ENCODE results near the gene SEPTIN12.

SEPTIN12 gene

DNA sequence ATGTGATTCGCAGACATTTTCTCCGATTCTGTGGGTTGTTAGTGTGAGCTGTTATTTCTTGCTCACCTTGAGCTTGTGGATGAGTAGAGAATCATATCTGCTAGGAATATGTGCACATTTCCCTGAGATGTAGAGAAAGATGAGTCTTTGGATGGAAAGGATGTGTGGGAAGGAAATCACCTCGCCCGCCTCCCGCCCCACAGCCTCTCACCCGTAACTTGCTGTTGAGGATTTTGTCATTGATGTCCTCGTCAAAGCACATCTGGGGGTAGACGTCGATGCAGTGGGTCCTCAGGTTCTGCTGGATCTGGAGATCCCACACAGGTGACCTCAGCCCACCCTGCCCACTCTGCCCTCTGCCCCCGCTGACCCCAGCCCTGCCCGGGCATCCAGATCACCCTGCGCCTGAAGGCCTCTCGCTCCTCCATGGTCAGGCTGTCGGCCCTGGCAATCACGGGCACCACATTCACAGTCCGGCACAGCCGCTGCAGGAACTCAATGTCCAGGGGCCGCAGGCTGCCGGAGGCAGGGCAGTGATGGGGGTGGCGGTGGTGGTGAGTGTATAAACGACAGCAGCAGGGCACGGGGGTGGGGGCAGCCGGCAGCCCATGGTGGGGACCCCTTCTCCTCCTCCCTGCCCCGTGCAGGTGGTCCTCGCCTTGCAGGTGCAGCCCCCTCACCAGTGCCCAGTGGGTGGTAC is 4.7 kb downstream of the SEPTIN12 start:
- no peak overlapping the region for H3K27ac Mint-ChIP-seq
- no peaks in the 10 kb centered on the region for H3K27me3 Mint-ChIP-seq
- no peaks in the 10 kb centered on the region for H3K4me1 Mint-ChIP-seq (ENCODE audit: low read depth)
- H3K9me3 Mint-ChIP-seq: no peaks in the 10 kb centered on the region
- no peak overlapping the region for H3K4me3 Mint-ChIP-seq
- no peaks in the 10 kb centered on the region for H3K36me3 Mint-ChIP-seq (ENCODE audit: low read depth)
- DNase-seq: no peak

DNA sequence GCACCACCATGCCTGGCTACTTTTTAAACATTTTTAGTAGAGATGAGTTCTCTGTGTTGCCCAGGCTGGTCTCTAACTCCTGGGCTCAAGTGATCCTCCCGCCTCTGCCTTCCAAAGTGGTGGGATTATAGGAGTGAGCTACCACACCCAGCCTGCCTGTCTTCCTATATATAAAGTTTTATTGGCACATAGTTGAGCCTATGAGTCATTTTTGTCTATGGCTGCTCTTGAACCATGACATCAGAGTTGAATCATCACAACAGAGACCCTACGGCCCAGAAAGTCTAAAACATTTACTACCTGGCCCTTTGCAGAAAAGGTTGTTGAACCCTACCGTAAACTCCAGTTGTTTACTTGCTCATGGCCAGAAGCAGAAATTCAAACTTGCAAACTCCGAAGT is 7.9 kb downstream of the SEPTIN12 start:
- DNase-seq: no peak
- Mint-ChIP-seq H3K4me1 (ENCODE audit: low read depth) (no peaks in the 10 kb centered on the region), H3K9me3 (no peaks in the 10 kb centered on the region), H3K4me3 (no peak overlapping the region), H3K27me3 (no peaks in the 10 kb centered on the region), H3K27ac (no peak overlapping the region), H3K36me3 (ENCODE audit: low read depth) (no peaks in the 10 kb centered on the region)

DNA sequence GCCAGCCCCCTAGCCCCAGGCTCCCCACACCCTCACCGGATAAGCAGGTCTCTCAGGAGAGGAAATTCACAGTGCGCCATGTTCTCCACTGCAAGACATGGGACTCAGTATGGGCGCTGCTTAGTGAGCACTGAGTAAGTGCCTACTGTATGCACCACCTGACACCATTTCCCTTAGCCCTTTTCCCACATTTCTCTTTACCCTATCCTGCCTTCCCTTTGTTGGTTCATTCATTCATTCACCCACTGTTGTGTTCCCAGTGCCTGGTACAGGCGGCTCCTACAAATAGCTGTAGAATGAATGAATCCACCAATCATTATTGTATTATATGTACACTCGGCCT is 10.1 kb downstream of the SEPTIN12 start:
- Mint-ChIP-seq H3K9me3 (no peaks in the 10 kb centered on the region), H3K36me3 (ENCODE audit: low read depth) (no peaks in the 10 kb centered on the region), H3K27ac (no peak overlapping the region), H3K27me3 (no peaks in the 10 kb centered on the region), H3K4me1 (ENCODE audit: low read depth) (no peaks in the 10 kb centered on the region), H3K4me3 (no peak overlapping the region)
- no peak for DNase-seq

DNA sequence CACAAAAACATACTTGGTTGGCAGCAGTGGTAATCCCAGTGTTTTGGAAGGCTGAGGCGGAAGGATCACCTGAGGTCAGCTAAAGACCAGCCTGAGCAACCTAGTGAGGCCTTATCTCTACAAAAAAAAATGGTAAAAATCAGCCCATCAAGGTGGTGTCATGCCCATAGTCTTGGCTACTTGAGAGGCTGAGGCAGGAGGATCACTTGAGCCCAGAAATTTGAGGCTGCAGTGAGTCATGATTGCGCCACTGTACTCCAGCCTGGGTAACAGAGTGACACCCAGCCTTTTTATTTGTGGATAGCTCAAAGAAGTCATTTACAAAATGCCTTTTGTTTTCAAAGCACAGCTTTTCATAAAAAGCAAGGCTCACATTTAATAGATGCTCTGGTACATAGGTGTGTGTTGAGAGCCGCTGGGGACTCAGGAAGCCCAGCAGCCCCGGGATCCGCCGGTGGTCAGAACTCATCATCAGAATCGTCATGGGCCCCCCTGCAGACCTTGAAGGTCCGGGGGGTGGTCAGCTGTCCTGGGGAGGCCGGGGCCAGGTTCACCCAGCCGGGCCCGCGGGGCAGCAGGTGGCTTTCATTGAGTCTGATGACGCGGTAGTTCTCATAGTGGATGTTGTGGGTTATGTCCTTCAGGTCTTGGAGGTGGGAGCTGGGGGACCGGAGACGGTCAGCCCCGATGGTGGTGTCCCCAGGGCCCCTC is 10.7 kb downstream of the SEPTIN12 start:
- Mint-ChIP-seq H3K9me3 (no peaks in the 10 kb centered on the region), H3K4me3 (no peak overlapping the region), H3K36me3 (ENCODE audit: low read depth) (no peaks in the 10 kb centered on the region)

DNA sequence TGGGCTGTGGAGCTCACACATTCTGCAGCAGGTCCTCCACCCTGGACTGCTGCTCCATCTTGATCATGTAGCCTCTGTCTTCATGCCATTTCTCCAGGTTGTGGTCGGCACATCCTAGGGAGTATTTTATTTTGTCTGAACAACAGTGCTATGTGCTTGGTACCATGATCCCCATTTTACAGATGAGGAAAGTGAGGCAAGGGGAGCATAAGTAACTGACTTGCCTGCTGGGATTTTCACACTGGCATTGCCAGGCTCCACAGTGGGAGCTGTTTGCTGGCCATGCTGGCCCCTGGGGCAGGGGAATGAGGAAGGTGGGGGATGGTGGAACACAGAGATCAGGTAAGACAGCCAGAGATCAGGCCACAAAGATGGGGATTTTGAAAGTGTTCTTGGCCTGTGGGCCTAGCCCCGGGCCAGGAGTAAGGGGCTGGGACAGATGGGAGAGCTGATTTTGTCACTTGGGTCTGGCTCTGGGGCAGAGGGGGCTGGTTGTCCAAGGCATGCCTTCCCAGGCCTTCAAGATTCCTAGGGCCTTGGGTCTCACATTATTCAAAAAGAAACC is 11.9 kb downstream of the SEPTIN12 start:
- H3K4me1 Mint-ChIP-seq (ENCODE audit: low read depth): no peaks in the 10 kb centered on the region
- no peak overlapping the region for H3K27ac Mint-ChIP-seq
- no peak for DNase-seq
- H3K36me3 Mint-ChIP-seq (ENCODE audit: low read depth): no peaks in the 10 kb centered on the region
- H3K9me3 Mint-ChIP-seq: no peaks in the 10 kb centered on the region
- H3K27me3 Mint-ChIP-seq: no peaks in the 10 kb centered on the region
- H3K4me3 Mint-ChIP-seq: no peak overlapping the region

More for the DNA sequence above, 10.7 kb downstream of the SEPTIN12 start:
- no peaks in the 10 kb centered on the region for H3K4me1 Mint-ChIP-seq (ENCODE audit: low read depth)
- DNase-seq: no peak
- no peaks in the 10 kb centered on the region for H3K27me3 Mint-ChIP-seq
- H3K27ac Mint-ChIP-seq: no peak overlapping the region

DNA sequence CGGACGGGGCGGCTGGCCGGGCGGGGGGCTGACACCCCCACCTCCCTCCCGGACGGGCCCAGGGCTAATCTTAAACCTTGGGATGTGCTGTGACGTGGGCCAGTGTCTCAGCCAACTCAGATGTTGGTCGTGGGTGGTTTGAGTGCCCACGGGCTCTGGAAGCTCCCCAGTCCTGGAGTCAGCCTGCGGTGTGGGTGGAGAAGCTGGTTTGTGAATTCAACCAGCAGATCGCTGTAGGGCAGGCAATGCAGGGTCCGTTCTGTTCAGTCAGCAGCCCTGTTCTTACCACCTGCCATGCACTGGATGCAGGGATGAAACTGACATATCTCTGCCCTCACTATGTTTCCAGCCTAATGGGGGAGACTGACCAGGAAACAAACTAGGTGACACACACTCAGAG is 13.1 kb downstream of the SEPTIN12 start:
- no peaks in the 10 kb centered on the region for H3K27me3 Mint-ChIP-seq
- no peaks in the 10 kb centered on the region for H3K36me3 Mint-ChIP-seq (ENCODE audit: low read depth)
- no peak overlapping the region for H3K27ac Mint-ChIP-seq
- no peaks in the 10 kb centered on the region for H3K9me3 Mint-ChIP-seq
- H3K4me1 Mint-ChIP-seq (ENCODE audit: low read depth): no peaks in the 10 kb centered on the region
- no peak overlapping the region for H3K4me3 Mint-ChIP-seq
- DNase-seq: no peak

DNA sequence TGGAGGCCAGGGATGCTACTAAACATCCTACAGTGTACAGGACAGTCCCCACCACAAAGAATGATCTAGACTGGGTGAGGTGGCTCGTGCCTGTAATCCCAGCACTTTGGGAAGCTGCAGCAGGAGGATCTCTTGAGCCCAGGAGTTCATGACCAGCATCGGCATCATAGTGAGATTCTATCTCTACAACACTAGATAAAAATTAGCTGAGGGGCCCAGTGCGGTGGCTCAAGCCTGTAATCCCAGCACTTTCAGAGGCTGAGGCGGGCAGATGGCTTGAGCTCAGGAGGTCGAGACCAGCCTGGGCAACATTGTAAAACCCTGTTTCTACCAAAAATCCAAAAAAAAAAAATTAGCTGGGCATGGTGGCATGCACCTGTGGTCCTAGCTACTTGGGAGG is 15.8 kb downstream of the SEPTIN12 start:
- H3K4me3 Mint-ChIP-seq: no peak overlapping the region
- H3K36me3 Mint-ChIP-seq (ENCODE audit: low read depth): no peaks in the 10 kb centered on the region
- H3K27ac Mint-ChIP-seq: no peak overlapping the region
- H3K27me3 Mint-ChIP-seq: no peaks in the 10 kb centered on the region
- peaks cover 11% of the 10 kb centered on the region for H3K4me1 Mint-ChIP-seq (ENCODE audit: low read depth)
- no peak for DNase-seq
- no peaks in the 10 kb centered on the region for H3K9me3 Mint-ChIP-seq

DNA sequence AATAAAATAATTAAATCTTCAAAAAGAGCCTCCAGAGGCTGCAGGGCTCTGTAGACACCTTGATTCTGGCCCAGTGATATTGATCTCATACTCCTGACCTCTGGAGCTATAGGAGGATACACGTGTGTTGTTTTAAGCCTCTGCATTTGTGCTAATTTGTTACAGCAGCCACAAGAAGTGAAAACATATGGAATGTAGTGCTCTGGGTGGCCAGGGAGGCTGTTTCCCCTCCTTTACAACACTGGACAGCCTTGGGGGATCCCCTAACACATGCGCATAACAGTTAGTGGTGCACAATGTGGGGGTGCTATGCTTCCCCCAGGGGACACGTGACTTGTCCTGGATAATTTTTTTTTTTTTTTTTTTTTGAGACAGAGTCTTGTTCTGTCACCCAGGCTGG is 16.5 kb downstream of the SEPTIN12 start:
- no peaks in the 10 kb centered on the region for H3K27me3 Mint-ChIP-seq
- no peak overlapping the region for H3K4me3 Mint-ChIP-seq
- DNase-seq: no peak
- no peaks in the 10 kb centered on the region for H3K36me3 Mint-ChIP-seq (ENCODE audit: low read depth)
- peaks cover 14% of the 10 kb centered on the region for H3K4me1 Mint-ChIP-seq (ENCODE audit: low read depth)
- no peak overlapping the region for H3K27ac Mint-ChIP-seq
- H3K9me3 Mint-ChIP-seq: no peaks in the 10 kb centered on the region

DNA sequence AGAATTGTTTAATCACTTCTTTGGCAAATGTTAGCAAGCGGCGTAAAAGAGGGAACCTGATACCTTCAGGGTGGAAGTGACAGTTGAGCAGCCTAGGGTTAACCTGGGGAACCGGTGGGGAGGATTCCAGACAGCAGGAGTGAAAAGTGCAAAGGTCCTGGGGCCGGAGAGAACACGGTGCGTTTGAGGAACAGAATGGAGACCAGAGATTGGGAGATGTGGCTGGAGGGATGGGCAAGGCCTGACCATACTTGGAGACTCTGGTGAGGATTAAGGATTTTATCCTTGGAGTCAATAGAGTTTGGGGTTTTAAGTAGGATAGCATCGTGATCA is 18.9 kb downstream of the SEPTIN12 start:
- Mint-ChIP-seq H3K27me3 (no peaks in the 10 kb centered on the region), H3K9me3 (no peaks in the 10 kb centered on the region), H3K36me3 (ENCODE audit: low read depth) (peaks cover 13% of the 10 kb centered on the region), H3K4me3 (no peak overlapping the region), H3K4me1 (ENCODE audit: low read depth) (peaks cover 29% of the 10 kb centered on the region), H3K27ac (no peak overlapping the region)
- DNase-seq: no peak

DNA sequence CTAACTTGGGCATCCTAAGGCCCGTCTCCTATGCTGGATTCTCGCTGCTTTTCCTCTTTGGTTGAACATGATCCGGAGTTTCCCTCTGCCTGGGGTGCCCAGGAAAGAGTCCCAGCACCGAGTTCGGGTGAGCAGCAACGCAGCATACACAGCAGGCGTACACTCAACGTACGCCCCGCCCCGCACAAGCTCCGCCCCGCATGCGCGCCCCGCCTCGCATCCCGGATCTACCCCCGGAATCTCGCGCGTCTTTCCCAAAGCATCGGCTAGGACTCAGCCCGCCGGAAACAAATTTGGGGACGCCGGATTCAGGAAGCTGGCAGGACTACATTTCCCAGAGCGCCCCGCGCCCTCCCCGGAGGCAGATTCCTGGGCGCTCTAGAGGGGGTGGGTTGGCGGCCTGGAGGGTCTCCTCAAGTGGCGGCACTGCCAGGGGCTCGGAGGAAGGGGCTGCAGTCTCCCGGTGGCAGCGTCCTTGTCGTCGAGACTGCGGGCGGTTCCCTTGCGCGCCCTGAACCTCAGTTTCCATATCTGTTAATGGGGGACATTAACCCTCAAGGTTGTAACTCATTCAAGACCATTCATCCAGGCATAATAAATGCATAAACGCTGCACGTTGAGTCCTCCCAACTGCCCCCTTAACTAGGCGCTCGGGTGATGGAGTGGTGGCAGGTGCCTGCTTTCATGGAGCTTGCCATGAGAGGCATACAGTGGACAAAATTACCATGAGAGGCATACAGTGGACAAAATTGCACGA is 19.4 kb downstream of the SEPTIN12 start:
- DNase-seq: peak; percentile 96
- no peaks in the 10 kb centered on the region for H3K9me3 Mint-ChIP-seq
- no peaks in the 10 kb centered on the region for H3K27me3 Mint-ChIP-seq
- peak overlapping the region; percentile 86 for H3K4me3 Mint-ChIP-seq
- peak overlapping the region; percentile 92 for H3K27ac Mint-ChIP-seq
- peaks cover 18% of the 10 kb centered on the region for H3K36me3 Mint-ChIP-seq (ENCODE audit: low read depth)
- peaks cover 33% of the 10 kb centered on the region for H3K4me1 Mint-ChIP-seq (ENCODE audit: low read depth)

DNA sequence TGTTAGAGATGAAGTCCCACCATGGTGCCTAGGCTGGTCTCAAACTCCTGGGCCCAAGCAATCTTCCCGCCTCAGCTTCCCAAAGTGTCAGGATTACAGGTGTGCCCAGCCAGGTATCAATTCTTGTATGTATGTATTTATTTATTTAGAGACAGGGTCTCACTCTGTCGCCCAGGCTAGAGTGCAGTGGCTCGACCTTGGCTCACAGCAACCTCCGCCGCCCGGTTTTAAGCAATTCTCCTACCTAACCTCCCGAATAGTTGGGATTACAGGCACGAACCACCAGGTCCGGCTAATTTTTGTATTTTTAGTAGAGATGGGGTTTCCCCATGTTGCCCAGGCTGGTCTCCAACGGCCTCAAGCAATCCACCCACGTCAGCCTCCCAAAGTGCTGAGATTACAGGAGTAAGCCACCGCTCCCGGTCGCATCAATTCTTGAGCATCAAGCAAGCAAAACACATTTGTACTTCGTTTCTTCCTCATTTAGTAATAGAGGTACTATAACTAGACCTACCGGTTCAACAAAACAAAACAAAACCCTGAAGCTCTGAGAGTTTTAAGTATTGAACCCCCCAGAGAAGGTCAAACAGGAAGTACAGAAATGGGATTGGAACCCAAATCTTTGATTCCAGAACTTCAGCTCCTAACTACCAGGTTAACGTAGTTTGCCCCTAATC is 20.1 kb downstream of the SEPTIN12 start:
- Mint-ChIP-seq H3K36me3 (ENCODE audit: low read depth) (peaks cover 25% of the 10 kb centered on the region), H3K4me1 (ENCODE audit: low read depth) (peaks cover 33% of the 10 kb centered on the region), H3K9me3 (no peaks in the 10 kb centered on the region), H3K27ac (peak overlapping the region; percentile 92), H3K27me3 (no peaks in the 10 kb centered on the region), H3K4me3 (peak overlapping the region; percentile 86)
- DNase-seq: no peak

DNA sequence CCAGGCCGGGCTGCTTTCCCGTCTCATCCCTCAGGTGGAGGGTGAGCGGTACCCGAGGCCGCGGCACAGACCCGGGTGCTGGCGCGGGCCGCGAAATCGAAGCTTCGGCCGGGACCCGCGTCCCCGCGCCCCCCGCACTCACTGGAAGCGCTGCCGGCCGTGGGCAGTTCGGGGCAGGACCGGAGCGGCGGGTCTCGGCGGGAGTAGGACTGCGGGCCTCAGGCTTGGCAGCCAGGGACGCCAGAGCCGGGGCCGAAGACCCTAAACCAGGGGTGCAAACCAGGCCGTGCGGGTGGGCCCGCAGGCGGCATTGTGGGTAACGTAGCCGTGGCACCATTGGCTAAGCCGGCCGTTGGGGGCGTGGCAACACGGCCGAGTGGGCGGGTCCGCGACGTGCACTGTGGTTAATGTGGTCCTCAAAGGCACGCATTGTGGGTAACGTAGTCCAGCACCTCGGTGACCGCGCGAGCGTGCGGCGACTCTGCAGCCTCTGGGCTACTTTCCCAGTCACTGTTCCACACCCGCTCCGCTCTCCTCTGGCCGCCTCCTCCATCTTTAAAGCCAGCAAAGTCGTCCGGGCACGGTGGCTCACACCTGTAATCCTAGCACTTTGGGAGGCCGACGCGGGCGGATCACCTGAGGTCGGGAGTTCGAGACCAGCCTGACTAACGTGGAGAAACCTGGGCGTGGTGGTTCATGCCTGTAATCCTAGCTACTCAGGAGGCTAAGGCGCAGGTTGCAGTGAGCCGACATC is 21.1 kb downstream of the SEPTIN12 start, which contains the start of gene ZNF500:
Gene ZNF500, minus strand, starts transcription at position 288 of the 754 bp plus-strand sequence. CDS start 1,184 bp downstream, outside the sequence.
- H3K4me1 Mint-ChIP-seq (ENCODE audit: low read depth): peaks cover 33% of the 10 kb centered on the region
- DNase-seq: peak; percentile 100
- H3K27me3 Mint-ChIP-seq: no peaks in the 10 kb centered on the region
- H3K9me3 Mint-ChIP-seq: no peaks in the 10 kb centered on the region
- peak within 1 kb of the TSS; percentile 86 for H3K4me3 Mint-ChIP-seq
- H3K27ac Mint-ChIP-seq: peak within 1 kb of the TSS; percentile 92
- H3K36me3 Mint-ChIP-seq (ENCODE audit: low read depth): peaks cover 35% of the 10 kb centered on the region

DNA sequence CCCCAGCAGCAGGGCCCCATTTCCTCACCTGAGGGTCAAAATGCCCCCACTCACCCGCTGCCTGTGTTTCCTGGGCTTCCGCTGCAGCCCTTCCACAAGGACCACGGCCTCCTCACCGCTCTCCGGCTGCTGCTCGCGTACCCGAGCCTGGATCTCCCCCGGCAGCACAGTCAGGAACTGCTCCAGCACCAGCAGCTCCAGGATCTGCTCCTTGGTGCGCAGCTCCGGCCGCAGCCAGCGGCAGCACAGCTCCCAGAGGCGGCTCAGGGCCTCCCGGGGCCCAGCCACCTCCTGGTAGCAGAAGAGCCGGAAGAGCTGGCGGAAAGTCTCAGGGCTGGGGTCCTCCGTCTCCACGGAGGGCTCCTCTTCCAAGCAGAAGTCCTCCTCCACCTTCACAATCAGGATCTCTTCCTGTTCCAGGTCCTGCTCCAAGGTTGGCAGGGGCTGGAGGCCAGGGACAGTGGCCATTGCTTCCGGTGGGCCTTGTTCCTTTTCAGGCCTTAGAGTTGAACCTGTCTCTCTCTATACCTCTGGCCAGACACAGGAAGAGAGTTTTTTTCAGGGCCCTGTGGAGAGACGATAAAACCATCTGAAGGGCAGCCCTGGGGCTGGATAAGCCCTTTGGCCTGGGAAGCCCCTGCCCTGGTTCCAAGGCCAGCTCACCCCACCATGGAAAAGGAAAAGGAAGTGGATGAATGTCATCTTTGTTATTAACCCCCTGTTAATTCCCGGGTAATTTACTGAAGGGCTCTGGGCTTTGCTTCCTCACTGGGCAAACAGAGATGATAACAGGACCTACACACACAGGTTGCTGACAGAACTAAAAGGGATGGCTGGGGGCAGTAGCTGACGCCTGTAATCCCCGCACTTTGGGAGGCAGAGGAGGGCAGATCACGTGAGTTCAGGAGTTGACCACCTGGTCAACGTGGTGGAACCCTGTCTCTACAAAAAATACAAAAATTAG is 22.4 kb downstream of the SEPTIN12 start:
- Mint-ChIP-seq H3K27ac (peak overlapping the region; percentile 86), H3K27me3 (no peaks in the 10 kb centered on the region), H3K4me3 (peak overlapping the region; percentile 83), H3K4me1 (ENCODE audit: low read depth) (peaks cover 33% of the 10 kb centered on the region), H3K36me3 (ENCODE audit: low read depth) (peaks cover 44% of the 10 kb centered on the region), H3K9me3 (no peaks in the 10 kb centered on the region)
- no peak for DNase-seq

Data from activated T-cell treated with anti-CD3 and anti-CD28 coated beads, Interleukin-2, amount 50 U/mL, for 24 hours (primary cell).